ENCODE results near the gene NUMB. TPM values are rescaled to one million over a fixed set of nuclear protein-coding genes. Genes with fewer than 3 reads are reported as not detected.

Gene NUMB
- total RNA-seq, 1 donor from 2014 or later = 72.7 TPM

DNA sequence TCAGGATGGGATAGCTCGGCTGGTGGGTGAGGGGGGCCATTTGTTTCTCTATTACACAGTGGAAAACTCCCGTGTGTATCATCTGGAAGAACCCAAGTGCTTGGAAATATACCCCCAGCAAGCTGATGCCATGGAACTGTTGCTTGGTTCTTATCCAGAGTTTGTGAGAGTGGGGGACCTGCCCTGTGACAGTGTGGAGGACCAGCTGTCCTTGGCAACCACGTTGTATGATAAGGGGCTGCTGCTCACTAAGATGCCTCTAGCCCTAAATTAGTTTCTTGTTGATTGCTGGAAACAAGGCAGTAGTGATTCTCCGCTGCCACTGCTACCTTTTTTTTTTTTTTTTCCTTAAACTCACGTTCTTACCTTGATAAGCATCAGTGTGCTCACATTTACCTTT lies 34.3 kb upstream of the NUMB start:
- Mint-ChIP-seq H3K4me3 (ENCODE audit: unreplicated experiment) (peak overlapping the region; percentile 80), H3K4me1 (ENCODE audit: unreplicated experiment) (peaks cover 38% of the 10 kb centered on the region), H3K9me3 (ENCODE audit: unreplicated experiment) (no peaks in the 10 kb centered on the region), H3K27me3 (ENCODE audit: unreplicated experiment) (no peaks in the 10 kb centered on the region), H3K36me3 (ENCODE audit: unreplicated experiment) (peaks cover 8% of the 10 kb centered on the region), H3K27ac (ENCODE audit: unreplicated experiment) (no peak overlapping the region)
- DNase-seq (ENCODE audit: extremely low spot score, unreplicated experiment) = no peak
- TF ChIP-seq, protein P1, sequence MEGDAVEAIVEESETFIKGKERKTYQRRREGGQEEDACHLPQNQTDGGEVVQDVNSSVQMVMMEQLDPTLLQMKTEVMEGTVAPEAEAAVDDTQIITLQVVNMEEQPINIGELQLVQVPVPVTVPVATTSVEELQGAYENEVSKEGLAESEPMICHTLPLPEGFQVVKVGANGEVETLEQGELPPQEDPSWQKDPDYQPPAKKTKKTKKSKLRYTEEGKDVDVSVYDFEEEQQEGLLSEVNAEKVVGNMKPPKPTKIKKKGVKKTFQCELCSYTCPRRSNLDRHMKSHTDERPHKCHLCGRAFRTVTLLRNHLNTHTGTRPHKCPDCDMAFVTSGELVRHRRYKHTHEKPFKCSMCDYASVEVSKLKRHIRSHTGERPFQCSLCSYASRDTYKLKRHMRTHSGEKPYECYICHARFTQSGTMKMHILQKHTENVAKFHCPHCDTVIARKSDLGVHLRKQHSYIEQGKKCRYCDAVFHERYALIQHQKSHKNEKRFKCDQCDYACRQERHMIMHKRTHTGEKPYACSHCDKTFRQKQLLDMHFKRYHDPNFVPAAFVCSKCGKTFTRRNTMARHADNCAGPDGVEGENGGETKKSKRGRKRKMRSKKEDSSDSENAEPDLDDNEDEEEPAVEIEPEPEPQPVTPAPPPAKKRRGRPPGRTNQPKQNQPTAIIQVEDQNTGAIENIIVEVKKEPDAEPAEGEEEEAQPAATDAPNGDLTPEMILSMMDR (IDR thresholded peaks at IDR 0.05) = no peak

DNA sequence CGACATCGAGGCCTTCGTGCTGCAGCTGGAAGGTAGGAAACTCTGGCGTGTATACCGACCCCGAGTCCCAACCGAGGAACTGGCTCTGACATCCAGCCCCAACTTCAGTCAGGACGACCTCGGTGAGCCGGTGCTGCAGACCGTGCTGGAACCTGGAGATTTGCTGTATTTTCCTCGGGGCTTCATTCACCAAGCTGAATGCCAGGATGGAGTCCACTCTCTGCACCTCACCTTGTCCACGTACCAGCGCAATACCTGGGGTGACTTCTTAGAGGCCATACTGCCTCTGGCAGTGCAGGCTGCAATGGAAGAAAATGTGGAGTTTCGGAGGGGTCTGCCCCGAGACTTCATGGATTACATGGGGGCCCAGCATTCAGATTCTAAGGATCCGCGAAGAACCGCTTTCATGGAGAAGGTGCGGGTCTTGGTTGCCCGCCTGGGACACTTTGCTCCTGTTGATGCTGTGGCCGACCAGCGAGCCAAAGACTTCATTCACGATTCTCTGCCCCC lies 33.8 kb upstream of the NUMB start:
- Mint-ChIP-seq H3K9me3 (ENCODE audit: unreplicated experiment) (no peaks in the 10 kb centered on the region), H3K27ac (ENCODE audit: unreplicated experiment) (peak overlapping the region; percentile 34), H3K4me3 (ENCODE audit: unreplicated experiment) (peak overlapping the region; percentile 80), H3K36me3 (ENCODE audit: unreplicated experiment) (peaks cover 8% of the 10 kb centered on the region), H3K4me1 (ENCODE audit: unreplicated experiment) (peaks cover 38% of the 10 kb centered on the region), H3K27me3 (ENCODE audit: unreplicated experiment) (no peaks in the 10 kb centered on the region)
- TF ChIP-seq, protein P1 (IDR thresholded peaks at IDR 0.05) = no peak
- DNase-seq (ENCODE audit: extremely low spot score, unreplicated experiment) = no peak

DNA sequence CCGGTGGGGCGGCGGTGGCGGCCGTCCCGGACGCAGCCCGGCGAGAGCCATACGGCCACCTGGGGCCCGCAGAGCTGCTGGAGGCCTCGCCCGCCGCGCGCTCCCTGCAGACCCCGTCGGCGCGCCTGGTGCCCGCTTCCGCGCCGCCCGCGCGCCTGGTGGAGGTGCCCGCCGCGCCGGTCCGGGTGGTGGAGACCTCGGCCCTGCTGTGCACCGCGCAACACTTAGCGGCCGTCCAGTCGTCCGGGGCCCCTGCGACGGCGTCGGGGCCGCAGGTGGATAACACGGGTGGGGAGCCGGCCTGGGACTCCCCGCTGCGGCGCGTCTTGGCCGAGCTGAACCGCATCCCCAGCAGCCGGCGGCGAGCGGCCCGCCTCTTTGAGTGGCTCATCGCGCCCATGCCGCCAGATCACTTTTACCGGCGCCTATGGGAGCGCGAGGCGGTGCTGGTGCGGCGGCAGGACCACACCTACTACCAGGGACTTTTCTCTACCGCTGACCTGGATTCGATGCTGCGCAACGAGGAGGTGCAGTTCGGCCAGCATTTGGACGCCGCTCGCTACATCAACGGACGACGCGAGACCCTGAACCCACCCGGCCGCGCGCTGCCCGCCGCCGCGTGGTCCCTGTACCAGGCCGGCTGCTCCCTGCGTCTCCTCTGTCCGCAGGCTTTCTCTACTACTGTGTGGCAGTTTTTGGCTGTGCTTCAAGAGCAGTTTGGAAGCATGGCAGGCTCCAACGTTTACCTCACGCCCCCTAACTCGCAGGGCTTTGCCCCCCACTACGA lies 33.1 kb upstream of the NUMB start:
- H3K27ac Mint-ChIP-seq (ENCODE audit: unreplicated experiment) = peak overlapping the region; percentile 96
- no peaks in the 10 kb centered on the region for H3K9me3 Mint-ChIP-seq (ENCODE audit: unreplicated experiment)
- peaks cover 8% of the 10 kb centered on the region for H3K36me3 Mint-ChIP-seq (ENCODE audit: unreplicated experiment)
- no peaks in the 10 kb centered on the region for H3K27me3 Mint-ChIP-seq (ENCODE audit: unreplicated experiment)
- peaks cover 38% of the 10 kb centered on the region for H3K4me1 Mint-ChIP-seq (ENCODE audit: unreplicated experiment)
- TF ChIP-seq, protein P1 (IDR thresholded peaks at IDR 0.05) = no peak
- peak overlapping the region; percentile 91 for H3K4me3 Mint-ChIP-seq (ENCODE audit: unreplicated experiment)
- DNase-seq (ENCODE audit: extremely low spot score, unreplicated experiment) = peak; percentile 85

DNA sequence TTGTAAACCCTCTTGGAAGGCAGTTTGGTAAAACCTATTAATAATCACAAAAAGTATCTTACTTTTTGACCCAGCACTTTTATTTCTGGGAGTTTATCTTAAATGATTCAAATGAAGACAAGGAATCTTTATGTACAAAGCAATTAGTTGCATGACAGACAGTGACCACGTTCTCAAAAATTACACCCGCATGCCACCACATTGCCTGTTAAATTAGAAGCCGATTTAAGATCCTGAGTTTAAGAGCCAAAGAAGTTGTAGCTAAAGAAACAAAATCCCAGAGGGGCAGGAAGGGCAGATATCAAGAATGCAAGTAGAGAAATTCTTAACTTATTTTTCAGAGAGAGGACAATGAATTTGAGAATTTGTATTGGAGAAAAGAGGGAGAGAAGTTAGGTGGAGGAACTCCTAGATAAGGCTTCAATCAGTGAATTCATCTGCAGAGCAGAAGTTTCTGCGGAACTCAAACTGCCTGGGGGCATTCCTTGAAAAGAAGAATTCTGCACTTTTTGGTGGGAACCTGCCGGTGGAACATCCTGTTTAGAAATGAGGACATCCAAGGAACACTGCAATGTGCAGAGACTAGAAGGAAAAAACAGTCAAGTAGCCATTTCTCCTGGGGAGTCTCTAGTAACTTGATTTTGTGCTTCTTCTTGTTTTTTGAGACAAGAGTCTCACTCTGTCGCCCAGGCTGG lies 31.3 kb upstream of the NUMB start:
- peaks cover 38% of the 10 kb centered on the region for H3K4me1 Mint-ChIP-seq (ENCODE audit: unreplicated experiment)
- DNase-seq (ENCODE audit: extremely low spot score, unreplicated experiment) = no peak
- no peaks in the 10 kb centered on the region for H3K9me3 Mint-ChIP-seq (ENCODE audit: unreplicated experiment)
- TF ChIP-seq, protein P1 (IDR thresholded peaks at IDR 0.05) = no peak
- H3K4me3 Mint-ChIP-seq (ENCODE audit: unreplicated experiment) = peak overlapping the region; percentile 91
- no peak overlapping the region for H3K27ac Mint-ChIP-seq (ENCODE audit: unreplicated experiment)
- H3K36me3 Mint-ChIP-seq (ENCODE audit: unreplicated experiment) = peaks cover 5% of the 10 kb centered on the region
- H3K27me3 Mint-ChIP-seq (ENCODE audit: unreplicated experiment) = no peaks in the 10 kb centered on the region

DNA sequence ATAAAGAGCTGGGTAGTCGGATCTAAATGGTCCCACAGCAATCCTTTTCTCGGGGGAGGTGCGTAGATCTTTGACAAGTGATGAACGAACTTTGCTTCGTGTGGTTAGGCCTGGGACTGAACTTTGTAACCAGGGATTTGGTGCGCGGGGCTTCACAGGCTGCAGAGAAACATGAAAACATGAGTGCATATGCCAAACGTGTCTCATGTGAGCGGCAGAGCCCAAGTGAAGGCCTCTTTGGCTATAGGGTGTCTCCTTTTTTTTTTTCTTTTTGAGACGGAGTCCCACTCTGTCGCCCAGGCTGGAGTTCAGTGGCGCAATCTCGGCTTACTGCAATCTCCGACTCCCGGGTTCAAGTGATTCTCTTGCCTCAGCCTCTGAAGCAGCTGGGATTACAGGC lies 20.3 kb upstream of the NUMB start:
- H3K4me1 Mint-ChIP-seq (ENCODE audit: unreplicated experiment) = no peaks in the 10 kb centered on the region
- no peak for DNase-seq (ENCODE audit: extremely low spot score, unreplicated experiment)
- no peaks in the 10 kb centered on the region for H3K36me3 Mint-ChIP-seq (ENCODE audit: unreplicated experiment)
- H3K27me3 Mint-ChIP-seq (ENCODE audit: unreplicated experiment) = no peaks in the 10 kb centered on the region
- H3K9me3 Mint-ChIP-seq (ENCODE audit: unreplicated experiment) = no peaks in the 10 kb centered on the region
- H3K27ac Mint-ChIP-seq (ENCODE audit: unreplicated experiment) = no peak overlapping the region
- TF ChIP-seq, protein P1 (IDR thresholded peaks at IDR 0.05) = no peak
- H3K4me3 Mint-ChIP-seq (ENCODE audit: unreplicated experiment) = no peak overlapping the region

All from osteocyte (in vitro differentiated cells).